Measurements from ENCODE around the gene U2SURP. TPM values are rescaled to one million over a fixed set of nuclear protein-coding genes. Genes with fewer than 3 reads are reported as not detected.

Gene U2SURP
- total RNA-seq, 1 donor, result 85.0 TPM

GRCh38 chr3:143054011-143054410, 52.6 kb downstream of the U2SURP start:
- no peak overlapping the region for H3K4me2 ChIP-seq (ENCODE audit: insufficient read depth, low read length)
- H3K27me3 ChIP-seq (ENCODE audit: insufficient read depth, low read length), result no peaks in the 10 kb centered on the region
- H2AFZ ChIP-seq (ENCODE audit: low read length), result no peak overlapping the region
- peaks cover 63% of the 10 kb centered on the region for H3K36me3 ChIP-seq (ENCODE audit: insufficient read depth, low read length)
- no peak overlapping the region for H3K4me3 ChIP-seq (ENCODE audit: insufficient read depth, low read length)
- H3K9me3 ChIP-seq (ENCODE audit: low read depth, low read length), result no peaks in the 10 kb centered on the region
- H4K20me1 ChIP-seq (ENCODE audit: insufficient read depth, low read length), result no peaks in the 10 kb centered on the region
- no peak for TF ChIP-seq CTCF (IDR thresholded peaks at IDR 0.05; ENCODE audit: extremely low read depth, low read depth, low read length)
- H3K4me1 ChIP-seq (ENCODE audit: insufficient read depth, low read length), result no peaks in the 10 kb centered on the region
- H3K79me2 ChIP-seq (ENCODE audit: insufficient read depth, low read length), result no peaks in the 10 kb centered on the region
- no peak overlapping the region for H3K27ac ChIP-seq (ENCODE audit: low read depth, low read length)
- DNase-seq (ENCODE audit: insufficient read length, low spot score, missing footprints), result no peak

GRCh38 chr3:143056372-143056771, 55.0 kb downstream of the U2SURP start:
- H3K36me3 ChIP-seq (ENCODE audit: insufficient read depth, low read length), result peaks cover 49% of the 10 kb centered on the region
- no peak overlapping the region for H3K4me3 ChIP-seq (ENCODE audit: insufficient read depth, low read length)
- H3K27ac ChIP-seq (ENCODE audit: low read depth, low read length), result no peak overlapping the region
- no peaks in the 10 kb centered on the region for H4K20me1 ChIP-seq (ENCODE audit: insufficient read depth, low read length)
- H3K4me1 ChIP-seq (ENCODE audit: insufficient read depth, low read length), result no peaks in the 10 kb centered on the region
- H3K79me2 ChIP-seq (ENCODE audit: insufficient read depth, low read length), result no peaks in the 10 kb centered on the region
- no peak for TF ChIP-seq CTCF (IDR thresholded peaks at IDR 0.05; ENCODE audit: extremely low read depth, low read depth, low read length)
- no peak for DNase-seq (ENCODE audit: insufficient read length, low spot score, missing footprints)
- no peak overlapping the region for H3K4me2 ChIP-seq (ENCODE audit: insufficient read depth, low read length)
- no peaks in the 10 kb centered on the region for H3K9me3 ChIP-seq (ENCODE audit: low read depth, low read length)
- no peak overlapping the region for H2AFZ ChIP-seq (ENCODE audit: low read length)
- no peaks in the 10 kb centered on the region for H3K27me3 ChIP-seq (ENCODE audit: insufficient read depth, low read length)

- Histone ChIP-seq H4K20me1 (ENCODE audit: insufficient read depth, low read length) (peaks cover 3% of the 10 kb centered on the region), H3K4me1 (ENCODE audit: insufficient read depth, low read length) (no peaks in the 10 kb centered on the region), H3K4me3 (ENCODE audit: insufficient read depth, low read length) (no peak overlapping the region), H3K27ac (ENCODE audit: low read depth, low read length) (no peak overlapping the region), H3K4me2 (ENCODE audit: insufficient read depth, low read length) (no peak overlapping the region), H3K79me2 (ENCODE audit: insufficient read depth, low read length) (no peaks in the 10 kb centered on the region), H3K27me3 (ENCODE audit: insufficient read depth, low read length) (no peaks in the 10 kb centered on the region), H2AFZ (ENCODE audit: low read length) (no peak overlapping the region), H3K9me3 (ENCODE audit: low read depth, low read length) (no peaks in the 10 kb centered on the region), H3K36me3 (ENCODE audit: insufficient read depth, low read length) (peaks cover 9% of the 10 kb centered on the region)
- DNase-seq (ENCODE audit: insufficient read length, low spot score, missing footprints), result no peak
- no peak for TF ChIP-seq CTCF (IDR thresholded peaks at IDR 0.05; ENCODE audit: extremely low read depth, low read depth, low read length)
Observed at GRCh38 chr3:143060906-143061305, 59.5 kb downstream of the U2SURP start.

GRCh38 chr3:143063018-143063417, 61.6 kb downstream of the U2SURP start:
- no peak for TF ChIP-seq CTCF (IDR thresholded peaks at IDR 0.05; ENCODE audit: extremely low read depth, low read depth, low read length)
- DNase-seq (ENCODE audit: insufficient read length, low spot score, missing footprints), result no peak

More at GRCh38 chr3:143063018-143063417, 61.6 kb downstream of the U2SURP start:
- no peaks in the 10 kb centered on the region for H3K79me2 ChIP-seq (ENCODE audit: insufficient read depth, low read length)
- H3K27ac ChIP-seq (ENCODE audit: low read depth, low read length), result no peak overlapping the region
- peaks cover 4% of the 10 kb centered on the region for H3K36me3 ChIP-seq (ENCODE audit: insufficient read depth, low read length)
- no peaks in the 10 kb centered on the region for H3K27me3 ChIP-seq (ENCODE audit: insufficient read depth, low read length)
- no peaks in the 10 kb centered on the region for H3K4me1 ChIP-seq (ENCODE audit: insufficient read depth, low read length)
- H3K9me3 ChIP-seq (ENCODE audit: low read depth, low read length), result no peaks in the 10 kb centered on the region
- no peak overlapping the region for H2AFZ ChIP-seq (ENCODE audit: low read length)
- H4K20me1 ChIP-seq (ENCODE audit: insufficient read depth, low read length), result peaks cover 3% of the 10 kb centered on the region
- no peak overlapping the region for H3K4me2 ChIP-seq (ENCODE audit: insufficient read depth, low read length)
- no peak overlapping the region for H3K4me3 ChIP-seq (ENCODE audit: insufficient read depth, low read length)
